ENCODE data around the gene KYNU.

Gene KYNU

DNA sequence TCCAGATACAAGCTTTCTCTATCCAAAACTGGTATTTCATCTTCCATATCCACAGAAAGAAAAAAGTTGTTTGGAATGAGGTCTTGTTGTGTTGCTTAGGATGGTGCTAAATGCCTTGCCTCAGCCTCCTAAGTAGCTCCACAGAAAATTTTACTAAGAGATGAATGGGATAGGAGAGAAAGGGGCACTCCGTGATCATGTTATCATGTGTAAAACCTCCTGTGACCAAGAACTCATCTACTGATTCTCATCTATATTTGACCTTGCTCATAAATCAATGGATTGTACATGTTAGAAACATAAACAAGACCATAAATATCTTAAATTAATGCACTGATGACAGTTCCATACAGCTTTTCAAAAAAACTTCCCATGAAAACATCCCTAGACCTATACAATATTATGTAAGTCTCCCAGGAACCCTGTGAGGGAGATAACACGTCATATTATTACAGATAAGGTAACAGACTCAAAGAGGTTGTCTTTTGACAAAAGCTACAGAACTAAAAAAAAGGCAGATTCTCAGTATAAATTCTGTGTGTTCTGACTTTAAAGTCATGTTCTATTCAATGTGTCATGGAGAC lies 29.3 kb upstream of the KYNU start:
- no peak overlapping the region for H3K27ac ChIP-seq
- TF ChIP-seq, protein P1, sequence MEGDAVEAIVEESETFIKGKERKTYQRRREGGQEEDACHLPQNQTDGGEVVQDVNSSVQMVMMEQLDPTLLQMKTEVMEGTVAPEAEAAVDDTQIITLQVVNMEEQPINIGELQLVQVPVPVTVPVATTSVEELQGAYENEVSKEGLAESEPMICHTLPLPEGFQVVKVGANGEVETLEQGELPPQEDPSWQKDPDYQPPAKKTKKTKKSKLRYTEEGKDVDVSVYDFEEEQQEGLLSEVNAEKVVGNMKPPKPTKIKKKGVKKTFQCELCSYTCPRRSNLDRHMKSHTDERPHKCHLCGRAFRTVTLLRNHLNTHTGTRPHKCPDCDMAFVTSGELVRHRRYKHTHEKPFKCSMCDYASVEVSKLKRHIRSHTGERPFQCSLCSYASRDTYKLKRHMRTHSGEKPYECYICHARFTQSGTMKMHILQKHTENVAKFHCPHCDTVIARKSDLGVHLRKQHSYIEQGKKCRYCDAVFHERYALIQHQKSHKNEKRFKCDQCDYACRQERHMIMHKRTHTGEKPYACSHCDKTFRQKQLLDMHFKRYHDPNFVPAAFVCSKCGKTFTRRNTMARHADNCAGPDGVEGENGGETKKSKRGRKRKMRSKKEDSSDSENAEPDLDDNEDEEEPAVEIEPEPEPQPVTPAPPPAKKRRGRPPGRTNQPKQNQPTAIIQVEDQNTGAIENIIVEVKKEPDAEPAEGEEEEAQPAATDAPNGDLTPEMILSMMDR (IDR thresholded peaks at IDR 0.05; ENCODE audit: low read depth, low read length), result no peak
- DNase-seq, result no peak
- no peak overlapping the region for H3K4me3 ChIP-seq (ENCODE audit: low read depth, low read length)
- H3K36me3 ChIP-seq, result no peaks in the 10 kb centered on the region
- no peaks in the 10 kb centered on the region for H3K27me3 ChIP-seq (ENCODE audit: insufficient read depth, low read depth, severe bottlenecking)
- H3K9me3 ChIP-seq (ENCODE audit: severe bottlenecking), result no peaks in the 10 kb centered on the region

DNA sequence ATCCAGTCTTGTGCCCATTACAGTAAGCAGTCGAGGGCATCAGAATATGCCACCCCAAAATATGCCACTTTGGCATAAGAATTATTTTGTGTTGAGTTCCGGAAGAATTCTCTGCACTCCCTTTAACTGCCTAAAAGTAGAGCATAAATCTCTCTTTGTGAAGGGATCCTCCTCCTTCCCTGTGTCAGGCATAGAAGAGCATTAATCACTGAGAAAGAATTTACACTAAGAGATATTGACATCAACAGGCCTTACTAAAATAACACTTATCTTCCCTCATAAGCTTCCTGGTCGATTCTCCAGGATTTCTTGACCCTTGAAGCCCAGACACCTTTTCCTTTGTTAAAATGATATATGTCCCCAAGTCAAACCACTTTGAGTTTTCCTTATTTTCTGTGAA lies 27.6 kb upstream of the KYNU start:
- no peak overlapping the region for H3K27ac ChIP-seq
- H3K36me3 ChIP-seq, result no peaks in the 10 kb centered on the region
- H3K4me3 ChIP-seq (ENCODE audit: low read depth, low read length), result no peak overlapping the region
- TF ChIP-seq, protein P1 (IDR thresholded peaks at IDR 0.05; ENCODE audit: low read depth, low read length), result no peak
- DNase-seq, result no peak
- H3K27me3 ChIP-seq (ENCODE audit: insufficient read depth, low read depth, severe bottlenecking), result no peaks in the 10 kb centered on the region
- H3K9me3 ChIP-seq (ENCODE audit: severe bottlenecking), result no peaks in the 10 kb centered on the region

DNA sequence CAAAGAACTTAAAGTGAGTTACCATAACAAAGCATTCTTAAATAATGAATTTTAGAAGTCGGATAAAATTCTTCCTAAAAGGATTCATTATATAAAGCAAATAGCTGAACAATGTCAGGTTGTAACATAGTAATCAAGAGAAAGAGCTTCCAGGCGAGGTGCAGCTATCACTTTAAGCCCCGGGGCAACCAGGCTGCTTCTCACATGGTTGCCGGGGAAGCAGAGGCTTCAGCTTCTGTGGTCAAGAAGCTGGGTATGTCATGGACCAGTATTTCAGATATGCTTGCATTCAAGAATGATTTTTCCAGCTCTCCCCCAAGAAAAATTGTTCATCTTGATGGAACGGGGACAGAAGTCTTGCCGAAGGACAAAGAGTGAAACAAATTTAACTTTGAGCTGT lies 23.6 kb upstream of the KYNU start:
- H3K36me3 ChIP-seq, result no peaks in the 10 kb centered on the region
- TF ChIP-seq, protein P1 (IDR thresholded peaks at IDR 0.05; ENCODE audit: low read depth, low read length), result no peak

DNA sequence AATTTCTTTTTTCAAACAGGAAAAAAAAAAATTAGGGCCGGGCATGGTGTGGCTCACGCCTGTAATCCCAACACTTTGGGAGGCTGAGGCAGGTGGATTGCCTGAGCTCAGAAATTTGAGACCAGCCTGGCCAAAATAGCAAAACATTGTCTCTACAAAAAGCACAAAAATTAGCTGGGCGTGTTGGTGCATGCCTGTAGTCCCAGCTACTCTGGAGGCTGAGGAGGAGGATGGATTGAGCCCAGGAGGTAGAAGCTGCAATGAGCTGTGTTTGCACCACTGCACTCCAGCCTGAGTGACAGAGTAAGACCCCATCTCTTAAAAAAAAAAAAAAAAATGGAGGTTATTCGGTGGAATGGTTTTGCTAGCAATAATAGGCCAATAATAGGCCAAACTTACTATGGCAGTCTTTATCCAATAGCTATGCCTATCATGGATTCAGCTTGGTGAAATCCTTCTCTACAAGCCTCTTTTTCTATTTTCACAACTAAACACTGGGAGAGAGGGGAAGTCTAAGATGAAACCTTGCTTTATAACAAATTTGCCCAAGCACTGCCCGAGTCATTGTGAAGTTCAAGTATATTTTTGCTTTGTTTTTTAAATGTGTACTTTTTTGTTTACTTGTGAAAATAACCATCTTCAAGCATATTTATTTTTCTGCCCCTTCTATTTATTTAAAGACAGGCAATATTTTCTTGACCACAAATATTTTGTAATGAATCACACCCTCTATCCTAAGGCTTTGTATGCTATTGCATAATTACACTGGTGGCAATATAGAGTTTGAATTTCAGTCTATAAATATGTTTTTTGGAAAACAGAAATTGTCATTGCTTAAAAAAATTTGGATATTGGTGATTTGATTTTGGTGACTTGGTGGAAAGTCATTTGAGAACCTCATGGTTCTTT lies 20.0 kb upstream of the KYNU start:
- no peaks in the 10 kb centered on the region for H3K27me3 ChIP-seq (ENCODE audit: insufficient read depth, low read depth, severe bottlenecking)
- H3K4me3 ChIP-seq (ENCODE audit: low read depth, low read length), result no peak overlapping the region
- TF ChIP-seq, protein P1 (IDR thresholded peaks at IDR 0.05; ENCODE audit: low read depth, low read length), result no peak
- H3K27ac ChIP-seq, result no peak overlapping the region
- no peaks in the 10 kb centered on the region for H3K36me3 ChIP-seq
- no peak for DNase-seq
- H3K9me3 ChIP-seq (ENCODE audit: severe bottlenecking), result no peaks in the 10 kb centered on the region

More for the DNA sequence above, 23.6 kb upstream of the KYNU start:
- Histone ChIP-seq H3K4me3 (ENCODE audit: low read depth, low read length) (no peak overlapping the region), H3K9me3 (ENCODE audit: severe bottlenecking) (no peaks in the 10 kb centered on the region), H3K27me3 (ENCODE audit: insufficient read depth, low read depth, severe bottlenecking) (no peaks in the 10 kb centered on the region), H3K27ac (no peak overlapping the region)
- no peak for DNase-seq

DNA sequence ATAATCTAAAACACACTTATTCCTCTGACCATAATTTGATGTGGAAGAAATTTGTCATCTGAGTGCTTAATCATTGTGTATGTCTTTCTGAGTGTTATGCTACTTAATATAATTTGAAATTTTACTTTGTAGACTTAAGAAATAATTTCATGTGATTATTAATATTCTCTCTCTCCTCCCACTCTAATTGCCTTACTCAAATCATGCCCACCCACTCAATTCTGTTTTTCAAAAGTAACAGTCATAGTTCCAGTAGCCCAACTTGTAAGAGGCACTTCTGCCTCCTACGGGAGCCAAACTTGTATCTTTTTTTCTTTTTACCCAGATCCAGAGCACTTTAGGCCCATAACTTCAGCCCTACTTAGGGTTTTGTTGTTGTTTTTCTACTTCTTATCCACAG lies 18.5 kb upstream of the KYNU start:
- H3K4me3 ChIP-seq (ENCODE audit: low read depth, low read length), result no peak overlapping the region
- H3K27ac ChIP-seq, result no peak overlapping the region
- H3K36me3 ChIP-seq, result no peaks in the 10 kb centered on the region
- no peak for DNase-seq
- TF ChIP-seq, protein P1 (IDR thresholded peaks at IDR 0.05; ENCODE audit: low read depth, low read length), result no peak
- H3K27me3 ChIP-seq (ENCODE audit: insufficient read depth, low read depth, severe bottlenecking), result no peaks in the 10 kb centered on the region
- no peaks in the 10 kb centered on the region for H3K9me3 ChIP-seq (ENCODE audit: severe bottlenecking)

Data from WERI-Rb-1 (cell line).